DOHH2 (cell line): ENCODE data around the gene GPATCH4.

ENCODE experiments used
- H3F3A ChIP-seq: fragments of 200-600 bp; sonication (generic), shearing (Covaris generic); 2 replicates; pipeline ENCODE4 v1.6.0; 2016; ENCODE audit warnings: antibody characterized with exemption, mild to moderate bottlenecking; ENCODE audit not compliant: control insufficient read depth, insufficient read depth
- H3K27ac ChIP-seq: fragments of 200-600 bp; sonication (generic); 2 replicates; pipeline ENCODE4 v1.5.1; 2014; ENCODE audit warnings: low read depth, mild to moderate bottlenecking, low read length, moderate library complexity
- H3K27me3 ChIP-seq: fragments of 200-600 bp; sonication (generic); 2 replicates; pipeline ENCODE4 v1.6.1; 2014; ENCODE audit warnings: mild to moderate bottlenecking, low read length, mixed read lengths; ENCODE audit not compliant: control insufficient read depth
- H3K36me3 ChIP-seq: fragments of 200-600 bp; sonication (generic); 2 replicates; pipeline ENCODE4 v1.6.1; 2014; ENCODE audit warnings: mild to moderate bottlenecking, low read length, moderate library complexity, mixed read lengths; ENCODE audit not compliant: control insufficient read depth
- H3K4me1 ChIP-seq: fragments of 200-600 bp; sonication (generic); 2 replicates; pipeline ENCODE4 v1.6.1; 2014; ENCODE audit warnings: mild to moderate bottlenecking, low read length, mixed read lengths; ENCODE audit not compliant: control insufficient read depth
- H3K4me2 ChIP-seq: fragments of 200-600 bp; sonication (generic); 2 replicates; pipeline ENCODE4 v1.6.0; 2014; ENCODE audit warnings: mild to moderate bottlenecking, low read length, moderate library complexity
- H3K4me3 ChIP-seq: fragments of 200-600 bp; sonication (generic); 2 replicates; pipeline ENCODE4 v1.5.1; 2014; ENCODE audit warnings: mild to moderate bottlenecking, low read length, mixed read lengths
- H3K79me2 ChIP-seq: fragments of 200-600 bp; sonication (generic); 2 replicates; pipeline ENCODE4 v1.6.1; 2014; ENCODE audit warnings: mild to moderate bottlenecking, low read length, mixed read lengths; ENCODE audit not compliant: control insufficient read depth
- H3K9me2 ChIP-seq: fragments of 200-600 bp; sonication (generic); replicated peaks from 2 replicates; pipeline ENCODE4 v1.6.1; 2014; ENCODE audit warnings: mild to moderate bottlenecking, low read length, mixed read lengths; ENCODE audit not compliant: control insufficient read depth
- H3K9me3 ChIP-seq: fragments of 200-600 bp; sonication (generic); 2 replicates; pipeline ENCODE4 v1.6.1; 2014; ENCODE audit warnings: antibody characterized with exemption, low read length, mixed read lengths; ENCODE audit not compliant: control insufficient read depth, insufficient read depth
- H4K20me1 ChIP-seq: fragments of 200-600 bp; sonication (generic); 2 replicates; pipeline ENCODE4 v1.6.0; 2014; ENCODE audit warnings: low read depth, mild to moderate bottlenecking, antibody characterized with exemption, low read length, moderate library complexity; ENCODE audit not compliant: control insufficient read depth, insufficient read depth
- CTCF ChIP-seq: fragments of 200-600 bp; sonication (generic); IDR thresholded peaks from one replicate; pipeline ENCODE4 v1.5.1; 2014; ENCODE audit warnings: antibody characterized with exemption, mild to moderate bottlenecking, low read depth, low read length; ENCODE audit not compliant: poor library complexity, severe bottlenecking
- EZH2phosphoT487 ChIP-seq: fragments of 200-600 bp; sonication (generic); IDR thresholded peaks from 2 replicates; pipeline ENCODE4 v1.6.1; 2017; ENCODE audit warnings: borderline replicate concordance, mild to moderate bottlenecking, antibody characterized with exemption, low read length, moderate library complexity, mixed read lengths

Gene GPATCH4

GRCh38 chr1:156574039-156574633, 27.1 kb downstream of the GPATCH4 start:
- Histone ChIP-seq H3K4me1 (peaks cover 17% of the 10 kb centered on the region), H4K20me1 (no peaks in the 10 kb centered on the region), H3F3A (no peaks in the 10 kb centered on the region), H3K27ac (no peak overlapping the region), H3K36me3 (peaks cover 3% of the 10 kb centered on the region; the same call in 1 of the 2 replicates), H3K27me3 (0 out of 2 replicates have a peak, but pooled peaks cover 2% of the 10 kb centered on the region), H3K4me3 (no peak overlapping the region), H3K79me2 (peaks cover 18% of the 10 kb centered on the region), H3K4me2 (no peak overlapping the region), H3K9me2 (no peaks in the 10 kb centered on the region), H3K9me3 (no peaks in the 10 kb centered on the region)
- no peak for TF ChIP-seq CTCF
- TF ChIP-seq EZH2phosphoT487: no peak

GRCh38 chr1:156572663-156573018, 28.6 kb downstream of the GPATCH4 start:
- H3K9me3 ChIP-seq: no peaks in the 10 kb centered on the region
- no peaks in the 10 kb centered on the region for H3K9me2 ChIP-seq
- peak overlapping the region; percentile 76 for H3K4me3 ChIP-seq
- H3F3A ChIP-seq: no peaks in the 10 kb centered on the region
- H3K36me3 ChIP-seq: peaks cover 8% of the 10 kb centered on the region; the same call in 1 of the 2 replicates
- H3K4me1 ChIP-seq: peaks cover 17% of the 10 kb centered on the region
- H4K20me1 ChIP-seq: no peaks in the 10 kb centered on the region
- 0 out of 2 replicates have a peak, but pooled peaks cover 2% of the 10 kb centered on the region for H3K27me3 ChIP-seq
- no peak overlapping the region for H3K27ac ChIP-seq
- peaks cover 18% of the 10 kb centered on the region for H3K79me2 ChIP-seq
- peak overlapping the region; percentile 93 for H3K4me2 ChIP-seq
- TF ChIP-seq EZH2phosphoT487: no peak
- TF ChIP-seq CTCF: no peak

- Histone ChIP-seq H3K27me3 (0 out of 2 replicates have a peak, but pooled peaks cover 2% of the 10 kb centered on the region), H4K20me1 (no peaks in the 10 kb centered on the region), H3K4me1 (peaks cover 17% of the 10 kb centered on the region), H3K36me3 (peaks cover 10% of the 10 kb centered on the region; the same call in 1 of the 2 replicates), H3F3A (no peaks in the 10 kb centered on the region), H3K4me2 (peak within 1 kb of the TSS; percentile 93), H3K9me2 (no peaks in the 10 kb centered on the region), H3K4me3 (peak within 1 kb of the TSS; percentile 76), H3K9me3 (no peaks in the 10 kb centered on the region), H3K79me2 (peaks cover 18% of the 10 kb centered on the region), H3K27ac (no peak within 1 kb of the TSS)
- TF ChIP-seq EZH2phosphoT487: no peak
- no peak for TF ChIP-seq CTCF
Observed at GRCh38 chr1:156571919-156572662, 29.2 kb downstream of the GPATCH4 start, which contains the start of gene IQGAP3. Gene IQGAP3, minus strand, starts transcription at chr1:156572565. Its CDS starts 36 bp downstream, at chr1:156572529.
